MCF 10A (cell line): ENCODE results near the gene PLXNA1. TPM values are rescaled to one million over a fixed set of nuclear protein-coding genes. Genes with fewer than 3 reads are reported as not detected.

ENCODE experiments used
- BruUV-seq: library from RNA; stranded (reverse); fragments of 400-500 nt; replicated peaks from 2 replicates; lab custom pipeline; 2021; lab: Mats Ljungman, UMichigan
- CTCF ChIA-PET: fragments of 300-600 bp; sonication (Branson Sonifier 250); formaldehyde crosslinking; extraction: SDS; loops from one replicate; lab custom pipeline; 2021; ENCODE audit warnings: antibody characterized with exemption, inconsistent platforms; lab: Yijun Ruan, JAX
- POLR2A ChIA-PET: fragments of 300-600, 350-650 bp; sonication (Branson Sonifier 250); formaldehyde crosslinking; extraction: SDS; loops from one replicate; lab custom pipeline; 2020; ENCODE audit warnings: antibody characterized with exemption, inconsistent platforms; lab: Yijun Ruan, JAX
- DNase-seq: peaks from one replicate; pipeline ENCODE4 v3.0.0-alpha.2; 2018; ENCODE audit not compliant: unreplicated experiment
- H3K27ac Mint-ChIP-seq: one replicate; pipeline ENCODE4 v1.8.0; 2022; ENCODE audit warnings: mild to moderate bottlenecking, low read depth, mixed read lengths; ENCODE audit not compliant: unreplicated experiment
- H3K27me3 Mint-ChIP-seq: one replicate; pipeline ENCODE4 v1.8.0; 2022; ENCODE audit warnings: mixed read lengths; ENCODE audit not compliant: insufficient read depth, unreplicated experiment
- H3K36me3 Mint-ChIP-seq: one replicate; pipeline ENCODE4 v1.8.0; 2022; ENCODE audit warnings: mild to moderate bottlenecking, moderate library complexity, mixed read lengths; ENCODE audit not compliant: insufficient read depth, unreplicated experiment
- H3K4me1 Mint-ChIP-seq: one replicate; pipeline ENCODE4 v1.8.0; 2022; ENCODE audit warnings: mixed read lengths; ENCODE audit not compliant: insufficient read depth, unreplicated experiment
- H3K4me3 Mint-ChIP-seq: one replicate; pipeline ENCODE4 v1.8.0; 2022; ENCODE audit warnings: mild to moderate bottlenecking, moderate library complexity, mixed read lengths; ENCODE audit not compliant: unreplicated experiment
- H3K9me3 Mint-ChIP-seq: one replicate; pipeline ENCODE4 v1.8.0; 2022; ENCODE audit warnings: mixed read lengths; ENCODE audit not compliant: unreplicated experiment
- CTCF ChIP-seq: fragments of 200-600 bp; IDR thresholded peaks from one replicate; pipeline ENCODE4 v1.8.0; 2022; ENCODE audit warnings: antibody characterized with exemption, mild to moderate bottlenecking; ENCODE audit not compliant: unreplicated experiment
- intact Hi-C: fragments of 100-400 bp; cut with micrococcal nuclease; formaldehyde crosslinking; loops from 2 replicates; pipeline ENCODE4 v1.14.1; 2022
- total RNA-seq: library from RNA; stranded (reverse); gene quantifications from 2 replicates; pipeline ENCODE4 v1.2.3, GENCODE V29; 2022

PLXNA1 gene
- total RNA-seq, 1 experiment from 2014 or later: 48.4 TPM

- CTCF ChIA-PET: interaction anchor here (1.7 kb wide), 1 partner anchor 314 kb away, joined by 7 read pairs; no protein-coding TSS in a partner anchor
- DNase-seq: no peak
- H3K36me3 Mint-ChIP-seq: peaks cover 30% of the 10 kb centered on the region
- no TSS peak for BruUV-seq
- no peaks in the 10 kb centered on the region for H3K27me3 Mint-ChIP-seq
- POLR2A ChIA-PET: no interaction called here
- TF ChIP-seq CTCF: no peak
- peaks cover 5% of the 10 kb centered on the region for H3K4me1 Mint-ChIP-seq
- H3K9me3 Mint-ChIP-seq: no peaks in the 10 kb centered on the region
- H3K27ac Mint-ChIP-seq: no peak overlapping the region
- no peak overlapping the region for H3K4me3 Mint-ChIP-seq
- intact Hi-C loops: no loop called here
Observed at GRCh38 chr3:126993436-126993835, 10.5 kb downstream of the PLXNA1 start.

GRCh38 chr3:126994661-126995245 lies 11.8 kb downstream of the PLXNA1 start:
- no peak overlapping the region for H3K27ac Mint-ChIP-seq
- ChIA-PET POLR2A (interaction anchor here (0.5 kb wide), 1 partner anchor 9 kb away, joined by 4 read pairs; no protein-coding TSS in a partner anchor), CTCF (interaction anchor here (0.8 to 2.5 kb wide), 3 partner anchors 80 to 316 kb away, joined by 3 to 20 read pairs (median 4); no protein-coding TSS in a partner anchor)
- H3K4me3 Mint-ChIP-seq: no peak overlapping the region
- H3K4me1 Mint-ChIP-seq: peaks cover 5% of the 10 kb centered on the region
- H3K36me3 Mint-ChIP-seq: peaks cover 21% of the 10 kb centered on the region
- no peak for TF ChIP-seq CTCF
- H3K27me3 Mint-ChIP-seq: no peaks in the 10 kb centered on the region
- no peak for DNase-seq
- intact Hi-C loops: no loop called here
- H3K9me3 Mint-ChIP-seq: no peaks in the 10 kb centered on the region
- no TSS peak for BruUV-seq

GRCh38 chr3:126995254-126995780 lies 12.4 kb downstream of the PLXNA1 start:
- Mint-ChIP-seq H3K4me3 (no peak overlapping the region), H3K27ac (no peak overlapping the region), H3K4me1 (peaks cover 5% of the 10 kb centered on the region), H3K27me3 (no peaks in the 10 kb centered on the region), H3K36me3 (peaks cover 20% of the 10 kb centered on the region), H3K9me3 (no peaks in the 10 kb centered on the region)
- no peak for TF ChIP-seq CTCF
- POLR2A ChIA-PET: no interaction called here
- DNase-seq: no peak
- CTCF ChIA-PET: interaction anchor here (0.8 to 2.5 kb wide), 4 partner anchors 9 to 316 kb away, joined by 3 to 20 read pairs (median 4); no protein-coding TSS in a partner anchor
- BruUV-seq: no TSS peak
- intact Hi-C loops: no loop called here

GRCh38 chr3:126995926-126996512 lies 13.1 kb downstream of the PLXNA1 start:
- Mint-ChIP-seq H3K27me3 (no peaks in the 10 kb centered on the region), H3K4me3 (no peak overlapping the region), H3K9me3 (no peaks in the 10 kb centered on the region), H3K4me1 (peaks cover 5% of the 10 kb centered on the region), H3K36me3 (peaks cover 13% of the 10 kb centered on the region), H3K27ac (no peak overlapping the region)
- intact Hi-C loops: no loop called here
- CTCF ChIA-PET: interaction anchor here (0.6 to 2.5 kb wide), 5 partner anchors 9 to 595 kb away, joined by 3 to 20 read pairs (median 4); partner anchors contain the start of gene TPRA1
- no peak for TF ChIP-seq CTCF
- POLR2A ChIA-PET: no interaction called here
- DNase-seq: no peak
- no TSS peak for BruUV-seq
